Loucy (cell line): ENCODE measurements around the gene EIPR1.

Experiments used
- H2AFZ ChIP-seq: fragments of 200-600 bp; sonication (generic); 2 replicates; pipeline ENCODE4 v1.6.0; 2016; ENCODE audit warnings: antibody characterized with exemption, mild to moderate bottlenecking, low read length, moderate library complexity
- H3F3A ChIP-seq: fragments of 200-600 bp; 2 replicates; pipeline ENCODE4 v1.6.0; 2016; ENCODE audit warnings: antibody characterized with exemption, low read depth, mild to moderate bottlenecking
- H3K27me3 ChIP-seq: fragments of 200-600 bp; sonication (generic); 2 replicates; pipeline ENCODE4 v1.6.1; 2014; ENCODE audit warnings: low read length, mild to moderate bottlenecking; ENCODE audit not compliant: insufficient read depth, poor library complexity, severe bottlenecking
- H3K36me3 ChIP-seq: fragments of 200-600 bp; sonication (generic); 2 replicates; pipeline ENCODE4 v1.6.1; 2016; ENCODE audit warnings: low read length; ENCODE audit not compliant: insufficient read depth
- H3K4me1 ChIP-seq: fragments of 200-600 bp; sonication (generic); 2 replicates; pipeline ENCODE4 v1.5.1; 2014; ENCODE audit warnings: low read length, mild to moderate bottlenecking; ENCODE audit not compliant: insufficient read depth, poor library complexity, severe bottlenecking
- H3K4me2 ChIP-seq: fragments of 200-600 bp; sonication (generic); 2 replicates; pipeline ENCODE4 v1.6.0; 2014; ENCODE audit warnings: antibody characterized with exemption, low read length, low read depth, mild to moderate bottlenecking; ENCODE audit not compliant: poor library complexity, severe bottlenecking
- H3K4me3 ChIP-seq: fragments of 200-600 bp; sonication (generic); 2 replicates; pipeline ENCODE4 v1.5.1; 2014; ENCODE audit warnings: low read length, mild to moderate bottlenecking, mixed read lengths; ENCODE audit not compliant: poor library complexity, severe bottlenecking
- H3K79me2 ChIP-seq: fragments of 200-600 bp; sonication (generic); 2 replicates; pipeline ENCODE4 v1.6.1; 2014; ENCODE audit warnings: low read length; ENCODE audit not compliant: insufficient read depth
- H3K9ac ChIP-seq: fragments of 200-600 bp; sonication (generic); 2 replicates; pipeline ENCODE4 v1.6.0; 2014; ENCODE audit warnings: mild to moderate bottlenecking, low read depth, low read length, moderate library complexity; ENCODE audit not compliant: poor library complexity, severe bottlenecking
- H3K9me2 ChIP-seq: fragments of 200-600 bp; sonication (generic); replicated peaks from 2 replicates; pipeline ENCODE4 v1.6.1; 2016; ENCODE audit warnings: low read depth, low read length, mixed read lengths
- H3K9me3 ChIP-seq: fragments of 200-600 bp; sonication (generic); 2 replicates; pipeline ENCODE4 v1.6.1; 2014; ENCODE audit warnings: mild to moderate bottlenecking, antibody characterized with exemption, low read length, low read depth; ENCODE audit not compliant: insufficient read depth
- H4K20me1 ChIP-seq: fragments of 200-600 bp; sonication (generic); 2 replicates; pipeline ENCODE4 v1.6.0; 2014; ENCODE audit warnings: antibody characterized with exemption, low read length, mild to moderate bottlenecking; ENCODE audit not compliant: insufficient read depth, poor library complexity, severe bottlenecking
- EZH2phosphoT487 ChIP-seq: fragments of 200-600 bp; IDR thresholded peaks from 2 replicates; pipeline ENCODE4 v1.6.1; 2018; ENCODE audit warnings: antibody characterized with exemption, mild to moderate bottlenecking, moderate library complexity, borderline replicate concordance
- TF ChIP-seq, protein P1 (sequence below): fragments of 200-600 bp; sonication (generic); conservative IDR thresholded peaks from 2 replicates; pipeline ENCODE4 v1.5.1; 2014; ENCODE audit warnings: mild to moderate bottlenecking, antibody characterized with exemption, low read length

EIPR1 gene

GRCh38 chr2:3341336-3341735, 36.3 kb downstream of the EIPR1 start:
- Histone ChIP-seq H3K4me2 (no peak overlapping the region), H3F3A (no peaks in the 10 kb centered on the region), H4K20me1 (no peaks in the 10 kb centered on the region), H3K4me1 (no peaks in the 10 kb centered on the region), H3K79me2 (no peaks in the 10 kb centered on the region), H3K9me3 (no peaks in the 10 kb centered on the region), H3K9me2 (no peaks in the 10 kb centered on the region), H3K36me3 (peaks cover 12% of the 10 kb centered on the region; the same call in 1 of the 2 replicates), H3K9ac (no peak overlapping the region), H3K4me3 (no peak overlapping the region), H2AFZ (no peak overlapping the region), H3K27me3 (no peaks in the 10 kb centered on the region)
- no peak for TF ChIP-seq EZH2phosphoT487
- TF ChIP-seq, protein P1, sequence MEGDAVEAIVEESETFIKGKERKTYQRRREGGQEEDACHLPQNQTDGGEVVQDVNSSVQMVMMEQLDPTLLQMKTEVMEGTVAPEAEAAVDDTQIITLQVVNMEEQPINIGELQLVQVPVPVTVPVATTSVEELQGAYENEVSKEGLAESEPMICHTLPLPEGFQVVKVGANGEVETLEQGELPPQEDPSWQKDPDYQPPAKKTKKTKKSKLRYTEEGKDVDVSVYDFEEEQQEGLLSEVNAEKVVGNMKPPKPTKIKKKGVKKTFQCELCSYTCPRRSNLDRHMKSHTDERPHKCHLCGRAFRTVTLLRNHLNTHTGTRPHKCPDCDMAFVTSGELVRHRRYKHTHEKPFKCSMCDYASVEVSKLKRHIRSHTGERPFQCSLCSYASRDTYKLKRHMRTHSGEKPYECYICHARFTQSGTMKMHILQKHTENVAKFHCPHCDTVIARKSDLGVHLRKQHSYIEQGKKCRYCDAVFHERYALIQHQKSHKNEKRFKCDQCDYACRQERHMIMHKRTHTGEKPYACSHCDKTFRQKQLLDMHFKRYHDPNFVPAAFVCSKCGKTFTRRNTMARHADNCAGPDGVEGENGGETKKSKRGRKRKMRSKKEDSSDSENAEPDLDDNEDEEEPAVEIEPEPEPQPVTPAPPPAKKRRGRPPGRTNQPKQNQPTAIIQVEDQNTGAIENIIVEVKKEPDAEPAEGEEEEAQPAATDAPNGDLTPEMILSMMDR = no peak

DNA sequence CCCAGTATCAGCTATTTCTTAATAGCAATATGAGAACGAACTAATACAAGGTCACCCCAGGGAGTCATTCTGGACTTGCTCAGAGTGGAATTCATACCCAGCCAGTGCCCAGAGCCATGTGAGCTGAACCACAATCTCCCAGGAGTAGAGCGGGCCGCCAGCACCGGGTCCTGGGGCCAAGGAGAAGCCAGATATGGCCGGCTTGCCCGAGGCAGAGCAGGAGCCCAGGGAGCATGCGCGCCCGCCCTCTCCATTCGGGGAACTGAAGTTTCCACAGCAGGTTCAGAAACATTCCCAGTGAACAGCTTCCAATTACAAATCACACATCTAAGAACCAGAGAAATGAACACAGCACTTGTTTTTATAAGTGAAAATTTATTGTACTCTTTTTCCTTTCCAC, 37.5 kb downstream of the EIPR1 start:
- Histone ChIP-seq H3K36me3 (peaks cover 22% of the 10 kb centered on the region; the same call in 1 of the 2 replicates), H3F3A (no peaks in the 10 kb centered on the region), H3K4me1 (no peaks in the 10 kb centered on the region), H3K9me2 (no peaks in the 10 kb centered on the region), H3K9me3 (no peaks in the 10 kb centered on the region), H4K20me1 (no peaks in the 10 kb centered on the region), H2AFZ (no peak overlapping the region), H3K27me3 (no peaks in the 10 kb centered on the region), H3K79me2 (no peaks in the 10 kb centered on the region), H3K4me2 (no peak overlapping the region), H3K9ac (no peak overlapping the region), H3K4me3 (no peak overlapping the region)
- TF ChIP-seq, protein P1 = no peak
- TF ChIP-seq EZH2phosphoT487 = no peak

DNA sequence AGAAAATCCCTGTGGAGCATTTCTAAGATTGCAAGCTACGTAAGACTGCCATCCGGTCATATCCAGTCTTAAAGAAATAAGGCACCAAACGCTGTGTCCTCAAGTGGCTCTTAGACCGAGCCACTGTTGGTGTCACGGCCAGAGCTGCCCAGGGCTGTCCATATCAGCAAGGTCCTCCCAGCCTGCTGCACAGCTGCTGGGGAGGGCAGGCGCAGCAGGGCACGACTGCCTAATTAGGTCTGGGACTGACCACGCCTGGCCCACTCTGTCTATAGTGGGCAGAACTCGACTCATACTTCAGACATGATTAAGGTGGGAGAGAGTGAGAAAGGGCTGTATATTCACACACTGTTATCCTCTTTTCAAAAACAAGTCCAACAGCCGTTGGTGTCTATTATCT, 39.3 kb downstream of the EIPR1 start:
- no peak for TF ChIP-seq EZH2phosphoT487
- TF ChIP-seq, protein P1 = no peak
- no peak overlapping the region for H3K4me3 ChIP-seq
- no peaks in the 10 kb centered on the region for H3K79me2 ChIP-seq
- no peaks in the 10 kb centered on the region for H3K9me3 ChIP-seq
- H3K36me3 ChIP-seq = peaks cover 29% of the 10 kb centered on the region; the same call in 1 of the 2 replicates
- H3K9me2 ChIP-seq = no peaks in the 10 kb centered on the region
- no peaks in the 10 kb centered on the region for H3K27me3 ChIP-seq
- no peaks in the 10 kb centered on the region for H4K20me1 ChIP-seq
- no peaks in the 10 kb centered on the region for H3F3A ChIP-seq
- no peak overlapping the region for H2AFZ ChIP-seq
- H3K4me2 ChIP-seq = no peak overlapping the region
- no peaks in the 10 kb centered on the region for H3K4me1 ChIP-seq
- no peak overlapping the region for H3K9ac ChIP-seq
